Measurements from ENCODE around the gene NTN1. TPM values are rescaled to one million over a fixed set of nuclear protein-coding genes. Genes with fewer than 3 reads are reported as not detected.

NTN1 gene
- total RNA-seq, 4 donors from 2014 or later: 9.8 to 33.6 (median 17.6) TPM

DNA sequence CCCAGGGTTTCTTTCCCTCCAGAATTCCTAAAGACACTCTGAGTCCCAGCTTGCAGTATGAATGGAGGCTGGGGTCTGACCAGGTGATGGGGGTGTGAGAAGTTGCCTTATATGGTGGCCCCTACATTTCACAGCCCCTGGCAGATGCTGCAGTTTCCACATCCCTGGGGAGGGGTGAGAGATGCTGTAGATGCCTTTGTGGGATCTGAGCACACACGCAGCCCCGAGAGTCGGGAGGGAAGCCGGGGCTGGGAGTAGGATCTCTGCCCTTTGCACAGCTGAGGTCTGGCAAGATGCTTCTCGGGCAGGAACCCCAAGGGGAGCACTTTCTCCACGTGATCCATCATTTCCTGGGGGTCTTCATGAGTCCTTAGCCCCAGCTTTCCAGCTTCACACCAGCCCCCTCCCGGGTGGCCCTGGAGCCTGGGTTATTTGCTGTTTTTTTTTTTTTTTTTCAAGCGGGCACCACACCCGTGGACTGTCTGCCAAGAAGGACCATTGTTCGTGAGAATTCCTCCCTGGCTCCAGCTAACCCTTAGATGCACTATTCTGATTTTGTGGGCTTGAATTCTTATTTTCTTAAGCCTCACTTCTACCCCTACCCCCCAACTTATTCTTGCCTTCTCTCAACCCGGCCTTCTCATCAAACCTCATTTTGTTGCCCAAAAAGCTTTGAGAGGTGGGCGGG lies 50.6 kb downstream of the NTN1 start:
- H3K27me3 ChIP-seq: no peaks in the 10 kb centered on the region
- peak overlapping the region in 2 of 4 donors; percentile 18 to 42 for H3K4me3 ChIP-seq
- DNase-seq: no peak
- WGBS, 2 donors: 33 to 48% methylated on average over 12 of the region's 12 CpGs
- TF ChIP-seq POLR2A (IDR thresholded peaks at IDR 0.05): no peak
- no peaks in the 10 kb centered on the region for H3K9me3 ChIP-seq
- intact Hi-C loops (cut with DNase I): no loop called here
- H3K36me3 ChIP-seq: no peaks in the 10 kb centered on the region
- peak overlapping the region; percentile 81 to 92 (median 90) for H3K27ac ChIP-seq
- H3K4me1 ChIP-seq: peaks cover 29 to 71% (median 44%) of the 10 kb centered on the region in 3 donors

DNA sequence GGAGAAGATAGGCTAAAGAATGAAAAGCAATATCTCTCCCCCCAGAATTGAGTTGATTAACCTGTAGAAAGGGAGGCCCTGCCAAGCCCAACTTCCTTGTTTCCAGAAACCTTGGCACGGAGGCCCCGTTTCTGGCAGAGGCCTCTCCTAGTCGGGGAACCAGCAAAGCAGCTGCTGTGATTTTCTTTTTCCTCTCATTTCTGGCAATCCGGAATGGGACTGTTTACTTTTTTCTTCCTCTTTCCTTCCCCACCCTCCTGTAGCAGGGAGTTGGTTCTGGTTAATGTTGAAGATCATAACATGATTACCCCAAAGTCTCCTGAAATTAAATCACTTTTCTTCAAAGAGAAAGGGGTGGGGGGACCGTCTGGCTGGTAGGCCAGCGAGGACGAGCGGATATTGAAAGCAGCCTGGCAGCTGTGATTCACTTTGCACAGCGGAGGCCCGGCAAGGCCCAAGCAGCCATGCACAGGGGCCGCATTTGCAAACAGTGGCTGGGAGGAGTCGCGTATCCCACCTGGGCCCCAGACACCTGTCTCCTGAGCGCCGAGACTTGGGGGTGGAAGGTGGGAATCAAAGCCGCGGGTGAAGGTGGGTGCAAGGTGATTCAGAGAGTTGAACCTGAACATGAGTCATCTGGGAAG lies 51.5 kb downstream of the NTN1 start:
- DNase-seq: no peak
- H3K36me3 ChIP-seq: no peaks in the 10 kb centered on the region
- no peaks in the 10 kb centered on the region for H3K9me3 ChIP-seq
- H3K4me3 ChIP-seq: peak overlapping the region in 3 of 4 donors; percentile 4 to 42 (median 18)
- intact Hi-C loops (cut with DNase I): no loop called here
- TF ChIP-seq POLR2A (IDR thresholded peaks at IDR 0.05) (no peak), CTCF (IDR thresholded peaks at IDR 0.05) (no peak)
- peak overlapping the region; percentile 81 to 92 (median 90) for H3K27ac ChIP-seq
- peaks cover 29 to 71% (median 44%) of the 10 kb centered on the region in 3 donors for H3K4me1 ChIP-seq
- 23 to 38% methylated on average over 14 to 17 of the region's 17 CpGs for whole genome bisulfite sequencing, 2 donors
- H3K27me3 ChIP-seq: no peaks in the 10 kb centered on the region

DNA sequence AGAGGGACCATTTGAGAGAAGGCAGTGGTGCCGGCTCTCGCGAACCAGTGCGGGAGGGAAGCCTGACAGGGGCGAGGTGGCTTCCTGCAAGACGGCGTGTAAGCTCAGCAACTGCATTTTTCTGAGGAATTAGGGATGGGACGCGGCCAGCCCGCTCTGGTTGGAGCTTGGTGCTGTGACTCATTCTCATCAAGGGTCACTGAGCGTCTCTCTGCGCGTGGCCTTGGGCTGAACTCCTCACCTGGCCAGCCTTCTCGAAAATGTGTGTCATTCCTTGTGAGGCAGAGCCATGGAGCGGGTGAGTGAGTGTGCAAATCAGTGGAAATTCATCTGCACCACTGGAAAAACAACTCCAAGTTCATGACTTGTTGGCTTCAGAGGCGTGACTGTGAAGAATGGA lies 52.8 kb downstream of the NTN1 start:
- WGBS, 2 donors: 12 to 65% methylated on average over 13 of the region's 16 CpGs
- peak overlapping the region; percentile 81 to 92 (median 90) for H3K27ac ChIP-seq
- no peaks in the 10 kb centered on the region for H3K9me3 ChIP-seq
- no peaks in the 10 kb centered on the region for H3K36me3 ChIP-seq
- DNase-seq: no peak
- peaks cover 29 to 78% (median 48%) of the 10 kb centered on the region in 3 donors for H3K4me1 ChIP-seq
- intact Hi-C loops (cut with DNase I): no loop called here
- no peaks in the 10 kb centered on the region for H3K27me3 ChIP-seq
- no peak for TF ChIP-seq CTCF (IDR thresholded peaks at IDR 0.05)
- peak in 1 of 4 donors; percentile 13 for TF ChIP-seq POLR2A (IDR thresholded peaks at IDR 0.05)
- H3K4me3 ChIP-seq: no peak overlapping the region

DNA sequence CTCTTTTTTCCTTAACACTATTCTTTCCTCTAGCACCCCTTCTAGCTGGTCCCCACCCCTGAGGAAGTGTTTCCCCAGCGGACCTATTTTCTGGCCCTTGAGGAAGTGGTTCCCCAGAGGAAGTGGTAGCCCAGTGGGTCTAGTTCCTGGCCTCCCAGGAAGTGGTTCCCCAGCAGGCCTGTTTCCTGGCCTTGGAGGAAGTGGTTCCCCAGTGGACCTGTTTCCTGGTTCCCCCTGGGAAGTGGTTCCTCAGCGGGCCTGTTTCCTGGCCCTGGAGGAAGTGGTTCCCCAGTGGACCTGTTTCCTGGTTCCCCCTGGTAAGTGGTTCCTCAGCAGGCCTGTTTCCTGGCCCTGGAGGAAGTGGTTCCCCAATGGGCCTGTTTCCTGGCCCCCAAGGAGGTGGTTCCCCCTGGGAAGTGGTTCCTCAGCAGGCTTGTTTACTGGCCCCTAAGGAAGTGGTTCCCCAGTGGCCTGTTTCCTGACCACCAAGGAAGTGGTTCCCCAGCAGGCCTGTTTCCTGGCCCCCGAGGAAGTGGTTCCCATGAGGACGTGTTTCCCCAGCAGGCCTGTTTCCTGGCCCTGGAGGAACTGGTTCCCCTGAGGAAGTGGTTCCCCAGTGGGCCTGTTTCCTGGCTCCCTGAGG lies 58.3 kb downstream of the NTN1 start:
- DNase-seq: no peak
- H3K27ac ChIP-seq: peak overlapping the region in 1 of 4 donors; percentile 9
- H3K36me3 ChIP-seq: no peaks in the 10 kb centered on the region
- H3K9me3 ChIP-seq: no peaks in the 10 kb centered on the region
- H3K4me1 ChIP-seq: peaks cover 0 to 35% (median 16%) of the 10 kb centered on the region in 3 donors
- TF ChIP-seq CTCF (IDR thresholded peaks at IDR 0.05) (no peak), POLR2A (IDR thresholded peaks at IDR 0.05) (no peak)
- WGBS, 2 donors: 55 to 74% methylated on average over 3 to 4 of the region's 4 CpGs
- intact Hi-C loops (cut with DNase I): no loop called here
- no peaks in the 10 kb centered on the region for H3K27me3 ChIP-seq
- H3K4me3 ChIP-seq: no peak overlapping the region

GRCh38 chr17:9080296-9080914 lies 59.1 kb downstream of the NTN1 start:
- DNase-seq: no peak
- intact Hi-C loops (cut with DNase I): no loop called here
- Histone ChIP-seq H3K4me1 (peaks cover 0 to 27% (median 11%) of the 10 kb centered on the region in 3 donors), H3K27me3 (no peaks in the 10 kb centered on the region), H3K27ac (peak overlapping the region in 1 of 4 donors; percentile 9), H3K4me3 (no peak overlapping the region), H3K36me3 (peaks cover 0 to 6% (median 0%) of the 10 kb centered on the region in 3 donors), H3K9me3 (no peaks in the 10 kb centered on the region)
- WGBS, 2 donors: 63 to 82% methylated on average over 6 of the region's 7 CpGs
- no peak for TF ChIP-seq POLR2A (IDR thresholded peaks at IDR 0.05)
- no peak for TF ChIP-seq CTCF (IDR thresholded peaks at IDR 0.05)
